ENCODE measurements around the gene LAS1L. TPM values are rescaled to one million over a fixed set of nuclear protein-coding genes. Genes with fewer than 3 reads are reported as not detected.
"Not testable (repeated sequence)": the region's sequence is repeated elsewhere in the genome, so short reads cannot be mapped to it uniquely, and the experiment has no call there.

LAS1L gene
- polyA plus RNA-seq, 2 donors = 17.1 to 22.2 TPM

GRCh38 chrX:65522739-65523372 is 11.7 kb downstream of the LAS1L start:
- H3K27me3 ChIP-seq (ENCODE audit: control insufficient read depth in 1 of 2, insufficient read depth in 2 of 2, low read length in 2 of 2) = no peaks in the 10 kb centered on the region
- H3K4me1 ChIP-seq (ENCODE audit: control insufficient read depth in 2 of 2, insufficient read depth in 2 of 2, low read length in 1 of 2) = no peaks in the 10 kb centered on the region
- WGBS, 2 donors = 87 to 90% methylated on average over 3 of the region's 3 CpGs
- no peaks in the 10 kb centered on the region for H3K9me3 ChIP-seq (ENCODE audit: control insufficient read depth in 2 of 2, insufficient read depth in 1 of 2, low read depth in 1 of 2, low read length in 1 of 2)
- no peak overlapping the region for H3K27ac ChIP-seq (ENCODE audit: low read depth in 2 of 2, low read length in 1 of 2)
- peaks cover 3 to 20% of the 10 kb centered on the region in 2 donors for H3K36me3 ChIP-seq (ENCODE audit: control insufficient read depth in 2 of 2, insufficient read depth in 2 of 2, low read length in 1 of 2)
- H3K4me3 ChIP-seq (ENCODE audit: low read depth in 1 of 2, low read length in 2 of 2) = no peak overlapping the region

- not testable (repeated sequence) for H3K4me3 ChIP-seq (ENCODE audit: low read depth in 1 of 2, low read length in 2 of 2); H3K4me1 ChIP-seq (ENCODE audit: control insufficient read depth in 2 of 2, insufficient read depth in 2 of 2, low read length in 1 of 2); H3K27ac ChIP-seq (ENCODE audit: low read depth in 2 of 2, low read length in 1 of 2); H3K27me3 ChIP-seq (ENCODE audit: control insufficient read depth in 1 of 2, insufficient read depth in 2 of 2, low read length in 2 of 2); H3K9me3 ChIP-seq (ENCODE audit: control insufficient read depth in 2 of 2, insufficient read depth in 1 of 2, low read depth in 1 of 2, low read length in 1 of 2)
- peaks cover 3 to 23% of the 10 kb centered on the region in 2 donors for H3K36me3 ChIP-seq (ENCODE audit: control insufficient read depth in 2 of 2, insufficient read depth in 2 of 2, low read length in 1 of 2)
- 78 to 90% methylated on average over 3 to 4 of the region's 6 CpGs for whole genome bisulfite sequencing, 2 donors
Observed at GRCh38 chrX:65519530-65519929, 15.1 kb downstream of the LAS1L start.

DNA sequence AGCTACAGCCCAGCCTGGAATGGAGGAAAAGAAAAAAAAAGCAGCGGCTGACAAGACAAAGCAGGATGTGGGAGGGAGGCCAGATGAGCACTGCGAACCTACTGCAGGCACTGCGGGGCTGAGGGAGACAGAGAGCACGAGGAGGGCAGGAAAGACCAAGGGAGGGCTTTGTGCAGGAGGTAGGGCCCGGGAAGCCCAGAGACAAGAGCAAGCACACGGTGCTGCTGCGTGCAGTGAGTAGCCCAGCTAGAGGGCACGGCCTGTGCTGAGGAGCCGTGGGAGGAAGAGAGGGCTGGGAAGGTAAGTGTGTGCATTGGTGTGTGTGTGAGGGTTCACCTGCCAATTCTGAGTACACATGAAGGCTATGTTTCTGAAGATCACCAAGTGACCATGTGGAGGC is 15.6 kb downstream of the LAS1L start:
- WGBS, 2 donors = 70 to 90% methylated on average over 4 of the region's 9 CpGs
- not testable (repeated sequence) for H3K4me3 ChIP-seq (ENCODE audit: low read depth in 1 of 2, low read length in 2 of 2); H3K27me3 ChIP-seq (ENCODE audit: control insufficient read depth in 1 of 2, insufficient read depth in 2 of 2, low read length in 2 of 2); H3K27ac ChIP-seq (ENCODE audit: low read depth in 2 of 2, low read length in 1 of 2); H3K4me1 ChIP-seq (ENCODE audit: control insufficient read depth in 2 of 2, insufficient read depth in 2 of 2, low read length in 1 of 2); H3K9me3 ChIP-seq (ENCODE audit: control insufficient read depth in 2 of 2, insufficient read depth in 1 of 2, low read depth in 1 of 2, low read length in 1 of 2)
- peaks cover 3 to 22% of the 10 kb centered on the region in 2 donors for H3K36me3 ChIP-seq (ENCODE audit: control insufficient read depth in 2 of 2, insufficient read depth in 2 of 2, low read length in 1 of 2)

- Histone ChIP-seq H3K36me3 (ENCODE audit: control insufficient read depth in 2 of 2, insufficient read depth in 2 of 2, low read length in 1 of 2) (peaks cover 3 to 14% of the 10 kb centered on the region in 2 donors), H3K9me3 (ENCODE audit: control insufficient read depth in 2 of 2, insufficient read depth in 1 of 2, low read depth in 1 of 2, low read length in 1 of 2) (no peaks in the 10 kb centered on the region), H3K4me3 (ENCODE audit: low read depth in 1 of 2, low read length in 2 of 2) (no peak overlapping the region), H3K27me3 (ENCODE audit: control insufficient read depth in 1 of 2, insufficient read depth in 2 of 2, low read length in 2 of 2) (no peaks in the 10 kb centered on the region), H3K4me1 (ENCODE audit: control insufficient read depth in 2 of 2, insufficient read depth in 2 of 2, low read length in 1 of 2) (no peaks in the 10 kb centered on the region), H3K27ac (ENCODE audit: low read depth in 2 of 2, low read length in 1 of 2) (no peak overlapping the region)
- 86 to 92% methylated on average over 3 of the region's 3 CpGs for WGBS, 2 donors
Observed at GRCh38 chrX:65517923-65518322, 16.7 kb downstream of the LAS1L start.

GRCh38 chrX:65516756-65517155 is 17.8 kb downstream of the LAS1L start:
- Histone ChIP-seq H3K36me3 (ENCODE audit: control insufficient read depth in 2 of 2, insufficient read depth in 2 of 2, low read length in 1 of 2) (peaks cover 0 to 14% of the 10 kb centered on the region in 2 donors), H3K27me3 (ENCODE audit: control insufficient read depth in 1 of 2, insufficient read depth in 2 of 2, low read length in 2 of 2) (no peaks in the 10 kb centered on the region), H3K4me1 (ENCODE audit: control insufficient read depth in 2 of 2, insufficient read depth in 2 of 2, low read length in 1 of 2) (no peaks in the 10 kb centered on the region), H3K9me3 (ENCODE audit: control insufficient read depth in 2 of 2, insufficient read depth in 1 of 2, low read depth in 1 of 2, low read length in 1 of 2) (no peaks in the 10 kb centered on the region), H3K4me3 (ENCODE audit: low read depth in 1 of 2, low read length in 2 of 2) (no peak overlapping the region), H3K27ac (ENCODE audit: low read depth in 2 of 2, low read length in 1 of 2) (no peak overlapping the region)
- 88 to 89% methylated on average over 3 of the region's 3 CpGs for WGBS, 2 donors

GRCh38 chrX:65513610-65514009 is 21.0 kb downstream of the LAS1L start:
- no peaks in the 10 kb centered on the region for H3K4me1 ChIP-seq (ENCODE audit: control insufficient read depth in 2 of 2, insufficient read depth in 2 of 2, low read length in 1 of 2)
- peaks cover 0 to 6% of the 10 kb centered on the region in 2 donors for H3K36me3 ChIP-seq (ENCODE audit: control insufficient read depth in 2 of 2, insufficient read depth in 2 of 2, low read length in 1 of 2)
- WGBS, 2 donors = 8 to 40% methylated on average over 1 of the region's 1 CpG
- H3K4me3 ChIP-seq (ENCODE audit: low read depth in 1 of 2, low read length in 2 of 2) = no peak overlapping the region
- H3K9me3 ChIP-seq (ENCODE audit: control insufficient read depth in 2 of 2, insufficient read depth in 1 of 2, low read depth in 1 of 2, low read length in 1 of 2) = no peaks in the 10 kb centered on the region
- no peak overlapping the region for H3K27ac ChIP-seq (ENCODE audit: low read depth in 2 of 2, low read length in 1 of 2)
- H3K27me3 ChIP-seq (ENCODE audit: control insufficient read depth in 1 of 2, insufficient read depth in 2 of 2, low read length in 2 of 2) = no peaks in the 10 kb centered on the region

DNA sequence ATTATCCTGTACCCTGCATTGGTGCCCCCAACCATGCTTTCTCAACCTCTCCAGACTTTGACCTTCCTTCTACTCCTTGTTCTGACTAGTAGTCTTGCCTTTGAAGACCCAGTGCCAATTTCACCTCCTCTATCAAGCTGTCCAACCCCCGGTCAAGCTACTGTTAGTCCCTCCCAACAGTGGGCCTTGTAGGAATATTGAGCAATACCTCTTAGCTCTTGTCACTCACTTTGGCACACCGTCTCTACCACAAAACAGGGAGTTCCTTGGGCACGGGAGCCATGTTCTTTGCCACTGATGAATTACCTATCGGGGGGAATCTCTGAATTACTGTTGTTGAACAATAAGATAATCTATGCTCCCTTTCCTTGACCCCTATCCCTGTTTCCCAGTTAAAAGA is 25.2 kb downstream of the LAS1L start:
- 83 to 100% methylated on average over 4 of the region's 4 CpGs for WGBS, 2 donors

GRCh38 chrX:65508851-65509250 is 25.7 kb downstream of the LAS1L start:
- Histone ChIP-seq H3K4me1 (ENCODE audit: control insufficient read depth in 2 of 2, insufficient read depth in 2 of 2, low read length in 1 of 2) (no peaks in the 10 kb centered on the region), H3K27ac (ENCODE audit: low read depth in 2 of 2, low read length in 1 of 2) (no peak overlapping the region), H3K4me3 (ENCODE audit: low read depth in 1 of 2, low read length in 2 of 2) (no peak overlapping the region), H3K9me3 (ENCODE audit: control insufficient read depth in 2 of 2, insufficient read depth in 1 of 2, low read depth in 1 of 2, low read length in 1 of 2) (no peaks in the 10 kb centered on the region), H3K36me3 (ENCODE audit: control insufficient read depth in 2 of 2, insufficient read depth in 2 of 2, low read length in 1 of 2) (no peaks in the 10 kb centered on the region), H3K27me3 (ENCODE audit: control insufficient read depth in 1 of 2, insufficient read depth in 2 of 2, low read length in 2 of 2) (no peaks in the 10 kb centered on the region)
- 72 to 90% methylated on average over 4 of the region's 4 CpGs for WGBS, 2 donors

More for the DNA sequence above, 25.2 kb downstream of the LAS1L start:
- Histone ChIP-seq H3K9me3 (ENCODE audit: control insufficient read depth in 2 of 2, insufficient read depth in 1 of 2, low read depth in 1 of 2, low read length in 1 of 2) (no peaks in the 10 kb centered on the region), H3K4me3 (ENCODE audit: low read depth in 1 of 2, low read length in 2 of 2) (no peak overlapping the region), H3K27ac (ENCODE audit: low read depth in 2 of 2, low read length in 1 of 2) (no peak overlapping the region), H3K36me3 (ENCODE audit: control insufficient read depth in 2 of 2, insufficient read depth in 2 of 2, low read length in 1 of 2) (peaks cover 0 to 2% of the 10 kb centered on the region in 2 donors), H3K4me1 (ENCODE audit: control insufficient read depth in 2 of 2, insufficient read depth in 2 of 2, low read length in 1 of 2) (no peaks in the 10 kb centered on the region), H3K27me3 (ENCODE audit: control insufficient read depth in 1 of 2, insufficient read depth in 2 of 2, low read length in 2 of 2) (no peaks in the 10 kb centered on the region)

DNA sequence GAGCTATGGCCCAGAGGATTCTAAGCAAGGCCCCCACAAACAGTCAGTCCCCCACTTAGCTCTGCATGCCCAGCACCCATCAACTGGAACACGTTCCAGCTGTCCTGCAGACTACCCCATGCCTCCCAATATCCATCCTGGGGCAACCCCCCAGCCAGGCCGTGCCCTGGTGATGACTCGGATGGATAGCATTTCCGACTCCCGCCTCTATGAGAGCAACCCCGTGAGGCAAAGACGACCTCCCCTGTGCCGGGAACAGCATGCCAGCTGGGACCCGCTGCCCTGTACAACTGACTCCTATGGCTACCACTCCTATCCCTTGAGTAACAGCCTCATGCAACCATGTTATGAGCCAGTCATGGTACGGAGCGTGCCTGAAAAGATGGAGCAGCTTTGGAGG is 32.0 kb downstream of the LAS1L start:
- Histone ChIP-seq H3K4me1 (ENCODE audit: control insufficient read depth in 2 of 2, insufficient read depth in 2 of 2, low read length in 1 of 2) (no peaks in the 10 kb centered on the region), H3K9me3 (ENCODE audit: control insufficient read depth in 2 of 2, insufficient read depth in 1 of 2, low read depth in 1 of 2, low read length in 1 of 2) (no peaks in the 10 kb centered on the region), H3K4me3 (ENCODE audit: low read depth in 1 of 2, low read length in 2 of 2) (no peak overlapping the region), H3K27me3 (ENCODE audit: control insufficient read depth in 1 of 2, insufficient read depth in 2 of 2, low read length in 2 of 2) (no peaks in the 10 kb centered on the region), H3K27ac (ENCODE audit: low read depth in 2 of 2, low read length in 1 of 2) (no peak overlapping the region), H3K36me3 (ENCODE audit: control insufficient read depth in 2 of 2, insufficient read depth in 2 of 2, low read length in 1 of 2) (no peaks in the 10 kb centered on the region)
- 80 to 91% methylated on average over 11 of the region's 11 CpGs for WGBS, 2 donors

- WGBS, 2 donors = 83 to 91% methylated on average over 1 of the region's 1 CpG
- H3K4me3 ChIP-seq (ENCODE audit: low read depth in 1 of 2, low read length in 2 of 2) = no peak overlapping the region
- no peaks in the 10 kb centered on the region for H3K4me1 ChIP-seq (ENCODE audit: control insufficient read depth in 2 of 2, insufficient read depth in 2 of 2, low read length in 1 of 2)
Observed at GRCh38 chrX:65493431-65493830, 41.2 kb downstream of the LAS1L start.

More at GRCh38 chrX:65493431-65493830, 41.2 kb downstream of the LAS1L start:
- H3K36me3 ChIP-seq (ENCODE audit: control insufficient read depth in 2 of 2, insufficient read depth in 2 of 2, low read length in 1 of 2) = no peaks in the 10 kb centered on the region
- H3K27ac ChIP-seq (ENCODE audit: low read depth in 2 of 2, low read length in 1 of 2) = no peak overlapping the region
- H3K9me3 ChIP-seq (ENCODE audit: control insufficient read depth in 2 of 2, insufficient read depth in 1 of 2, low read depth in 1 of 2, low read length in 1 of 2) = no peaks in the 10 kb centered on the region
- no peaks in the 10 kb centered on the region for H3K27me3 ChIP-seq (ENCODE audit: control insufficient read depth in 1 of 2, insufficient read depth in 2 of 2, low read length in 2 of 2)
